ENCODE data around the gene PPM1H.

The PPM1H gene

GRCh38 chr12:62647586-62647985 lies 287.4 kb downstream of the PPM1H start:
- DNase-seq, result peak in 1 of 2 donors; percentile 42
- Histone ChIP-seq H3K9me3 (no peaks in the 10 kb centered on the region), H3K27me3 (no peaks in the 10 kb centered on the region), H3K36me3 (no peaks in the 10 kb centered on the region), H3K4me1 (peaks cover 0 to 8% (median 4%) of the 10 kb centered on the region in 4 donors), H3K4me3 (no peak overlapping the region), H3K27ac (no peak overlapping the region)
- no peak for TF ChIP-seq CTCF (IDR thresholded peaks at IDR 0.05)
- intact Hi-C loops (cut with DNase I; ENCODE audit: low total_unique reads), result no loop called here

- no peak overlapping the region for H3K4me3 ChIP-seq
- H3K36me3 ChIP-seq, result no peaks in the 10 kb centered on the region
- no peak for DNase-seq
- intact Hi-C loops (cut with DNase I; ENCODE audit: low total_unique reads), result no loop called here
- TF ChIP-seq CTCF (IDR thresholded peaks at IDR 0.05), result no peak
- H3K27me3 ChIP-seq, result no peaks in the 10 kb centered on the region
- H3K9me3 ChIP-seq, result no peaks in the 10 kb centered on the region
- H3K27ac ChIP-seq, result no peak overlapping the region
- H3K4me1 ChIP-seq, result peaks cover 0 to 8% (median 4%) of the 10 kb centered on the region in 4 donors
These were observed 288.4 kb downstream of the PPM1H start for GRCh38 chr12:62646566-62646965.

- Histone ChIP-seq H3K4me3 (no peak overlapping the region), H3K9me3 (no peaks in the 10 kb centered on the region), H3K27me3 (no peaks in the 10 kb centered on the region), H3K4me1 (peaks cover 0 to 7% (median 2%) of the 10 kb centered on the region in 4 donors), H3K36me3 (no peaks in the 10 kb centered on the region), H3K27ac (no peak overlapping the region)
- intact Hi-C loops (cut with DNase I; ENCODE audit: low total_unique reads), result no loop called here
- no peak for TF ChIP-seq CTCF (IDR thresholded peaks at IDR 0.05)
- no peak for DNase-seq
These were observed 291.5 kb downstream of the PPM1H start for GRCh38 chr12:62643486-62643885.

- no peaks in the 10 kb centered on the region for H3K27me3 ChIP-seq
- H3K9me3 ChIP-seq, result no peaks in the 10 kb centered on the region
- H3K4me1 ChIP-seq, result peaks cover 0 to 3% (median 1%) of the 10 kb centered on the region in 4 donors
- no peak overlapping the region for H3K4me3 ChIP-seq
- H3K36me3 ChIP-seq, result no peaks in the 10 kb centered on the region
- DNase-seq, result no peak
- H3K27ac ChIP-seq, result no peak overlapping the region
- intact Hi-C loops (cut with DNase I; ENCODE audit: low total_unique reads), result no loop called here
- TF ChIP-seq CTCF (IDR thresholded peaks at IDR 0.05), result no peak
These were observed 292.5 kb downstream of the PPM1H start for GRCh38 chr12:62642486-62642885.

GRCh38 chr12:62640910-62641448 lies 294.0 kb downstream of the PPM1H start:
- Histone ChIP-seq H3K27ac (no peak overlapping the region), H3K36me3 (no peaks in the 10 kb centered on the region), H3K4me3 (no peak overlapping the region), H3K9me3 (no peaks in the 10 kb centered on the region), H3K4me1 (no peaks in the 10 kb centered on the region), H3K27me3 (no peaks in the 10 kb centered on the region)
- intact Hi-C loops (cut with DNase I; ENCODE audit: low total_unique reads), result no loop called here
- no peak for TF ChIP-seq CTCF (IDR thresholded peaks at IDR 0.05)
- DNase-seq, result no peak

GRCh38 chr12:62637679-62638078 lies 297.3 kb downstream of the PPM1H start:
- H3K36me3 ChIP-seq, result no peaks in the 10 kb centered on the region
- TF ChIP-seq CTCF (IDR thresholded peaks at IDR 0.05), result no peak
- peaks cover 0 to 3% (median 2%) of the 10 kb centered on the region in 4 donors for H3K4me1 ChIP-seq
- intact Hi-C loops (cut with DNase I; ENCODE audit: low total_unique reads), result loop anchor here (10.0 kb wide), 1 partner anchor 157 kb away; no protein-coding TSS in a partner anchor
- H3K27ac ChIP-seq, result no peak overlapping the region
- no peak for DNase-seq
- no peaks in the 10 kb centered on the region for H3K9me3 ChIP-seq
- H3K4me3 ChIP-seq, result no peak overlapping the region
- H3K27me3 ChIP-seq, result no peaks in the 10 kb centered on the region
